HepG2 (cell line): ENCODE results near the gene NUP133. TPM values are rescaled to one million over a fixed set of nuclear protein-coding genes. Genes with fewer than 3 reads are reported as not detected.

ENCODE experiments used
- DMTF1 ChIP-seq: sonication (generic); formaldehyde crosslinking; IDR thresholded peaks from 2 replicates; pipeline ENCODE4 v1.4.0; 2020; ENCODE audit warnings: mild to moderate bottlenecking, missing genetic modification reagents
- EEA1 ChIP-seq: sonication (generic); formaldehyde crosslinking; IDR thresholded peaks from 2 replicates; pipeline ENCODE4 v1.5.1; 2020; ENCODE audit warnings: mild to moderate bottlenecking, missing genetic modification reagents, borderline replicate concordance
- ELK4 ChIP-seq: sonication (generic); formaldehyde crosslinking; IDR thresholded peaks from 2 replicates; pipeline ENCODE4 v1.9.0; 2021; ENCODE audit warnings: missing genetic modification reagents, borderline replicate concordance
- GRHL1 ChIP-seq: sonication (generic); formaldehyde crosslinking; conservative IDR thresholded peaks from 2 replicates; pipeline ENCODE4 v1.8.0; 2022; ENCODE audit warnings: missing genetic modification reagents
- HBP1 ChIP-seq: IDR thresholded peaks from 2 replicates; pipeline ENCODE4 v1.6.1; 2016; ENCODE audit warnings: low read depth, control low read depth
- JUN ChIP-seq: sonication (generic); formaldehyde crosslinking; IDR thresholded peaks from 2 replicates; pipeline ENCODE4 v1.4.0; 2020; ENCODE audit warnings: mild to moderate bottlenecking, missing genetic modification reagents
- STAT6 ChIP-seq: sonication (generic); formaldehyde crosslinking; IDR thresholded peaks from 2 replicates; pipeline ENCODE4 v1.4.0; 2020; ENCODE audit warnings: missing genetic modification reagents, mild to moderate bottlenecking, borderline replicate concordance
- TFDP1 ChIP-seq: IDR thresholded peaks from 2 replicates; pipeline ENCODE4 v1.6.1; 2016; ENCODE audit warnings: missing compliant biosample characterization, missing genetic modification reagents, borderline replicate concordance
- ZBTB4 ChIP-seq: sonication (generic); formaldehyde crosslinking; IDR thresholded peaks from 2 replicates; pipeline ENCODE4 v1.4.0; 2020; ENCODE audit warnings: missing genetic modification reagents, mild to moderate bottlenecking, borderline replicate concordance
- ZBTB43 ChIP-seq: sonication (generic); formaldehyde crosslinking; conservative IDR thresholded peaks from 2 replicates; pipeline ENCODE4 v1.4.0; 2020; ENCODE audit warnings: missing genetic modification reagents
- ZKSCAN5 ChIP-seq: sonication (generic); formaldehyde crosslinking; IDR thresholded peaks from 2 replicates; pipeline ENCODE4 v1.5.1; 2020; ENCODE audit warnings: mild to moderate bottlenecking, missing genetic modification reagents
- ZNF850 ChIP-seq: sonication (generic); formaldehyde crosslinking; conservative IDR thresholded peaks from 2 replicates; pipeline ENCODE4 v1.9.0; 2021; ENCODE audit warnings: mild to moderate bottlenecking, missing genetic modification reagents
- polyA plus RNA-seq, 8 experiments: library from polyadenylated mRNA; depleted of rRNA in 3 of 8; stranded (reverse) in 7 of 8; unstranded in 1 of 8; fragments of >200 nt; fragmentation: Illumina TruSeq in 4 of 8; extraction: Trizol in 4 of 8; gene quantifications; 2 replicates each; pipeline versions ENCODE4 v1.2.1 to v1.2.3, GENCODE V29; 2011 to 2016; ENCODE audit warnings: low read depth in 4 of 8, missing spikeins in 1 of 8, mixed read lengths in 1 of 8; ENCODE audit not compliant: insufficient read depth in 1 of 8
- total RNA-seq, 5 experiments: library from RNA; depleted of rRNA; stranded (reverse); fragments of >200 nt; fragmentation: Illumina TruSeq; extraction: Trizol; gene quantifications; 2 replicates each; pipeline ENCODE4 v1.2.3, GENCODE V29; 2016; ENCODE audit warnings: low read depth in 1 of 5

The NUP133 gene
- total and polyA plus RNA-seq, 2 of the 13 experiments (the other 11 are each of a cell fraction or from before 2014, with no cell fraction given): 17.7 to 45.6 TPM

- TF ChIP-seq GRHL1 (CRISPR knock-in tag) (no peak), TFDP1 (CRISPR knock-in tag) (no peak), ZBTB43 (CRISPR knock-in tag) (no peak), HBP1 (CRISPR knock-in tag) (peak; percentile 89), ZNF850 (CRISPR knock-in tag) (no peak), JUN (CRISPR knock-in tag) (peak; percentile 65; the same call in 1 of the 2 replicates), STAT6 (CRISPR knock-in tag) (no peak), ELK4 (CRISPR knock-in tag) (no peak), ZKSCAN5 (CRISPR knock-in tag) (no peak), EEA1 (no peak), ZBTB4 (CRISPR knock-in tag) (no peak), DMTF1 (CRISPR knock-in tag) (no peak)
Measured at GRCh38 chr1:229509576-229509975, 1.4 kb upstream of the NUP133 start (continued).
